Omental fat pad (tissue), 4 donors: Measurements from ENCODE around the gene COL4A4. TPM values are rescaled to one million over a fixed set of nuclear protein-coding genes. Genes with fewer than 3 reads are reported as not detected.

Source experiments
- ATAC-seq: fragments of 150-250 bp; one replicate; pipeline ENCODE4 v1.9.1; 2016; ENCODE audit warnings: mild to moderate bottlenecking, moderate library complexity; ENCODE audit not compliant: low FRiP score
- DNase-seq: peaks from one replicate; pipeline ENCODE4 v3.0.0-alpha.2; 2019; ENCODE audit warnings: low spot score
- CTCF ChIP-seq, 3 donors: fragments of 450-650 bp; IDR thresholded peaks; one replicate each; pipeline ENCODE4 v1.5.1; 2016 to 2017; ENCODE audit warnings: antibody characterized with exemption in 3 of 3, mild to moderate bottlenecking in 3 of 3, moderate library complexity in 2 of 3
- total RNA-seq, 4 donors: library from RNA; depleted of rRNA; stranded (reverse); fragments of >200 nt; gene quantifications; one replicate each; pipeline ENCODE4 v1.1.0, GENCODE V29; 2016

The COL4A4 gene
- total RNA-seq, 4 donors from 2014 or later = 0.38 to 1.9 (median 0.64) TPM

- DNase-seq (no peak), ATAC-seq (no peak)
- TF ChIP-seq CTCF (IDR thresholded peaks at IDR 0.05) = no peak
These were observed 185.0 kb downstream of the COL4A4 start for GRCh38 chr2:226979004-226979403.

DNA sequence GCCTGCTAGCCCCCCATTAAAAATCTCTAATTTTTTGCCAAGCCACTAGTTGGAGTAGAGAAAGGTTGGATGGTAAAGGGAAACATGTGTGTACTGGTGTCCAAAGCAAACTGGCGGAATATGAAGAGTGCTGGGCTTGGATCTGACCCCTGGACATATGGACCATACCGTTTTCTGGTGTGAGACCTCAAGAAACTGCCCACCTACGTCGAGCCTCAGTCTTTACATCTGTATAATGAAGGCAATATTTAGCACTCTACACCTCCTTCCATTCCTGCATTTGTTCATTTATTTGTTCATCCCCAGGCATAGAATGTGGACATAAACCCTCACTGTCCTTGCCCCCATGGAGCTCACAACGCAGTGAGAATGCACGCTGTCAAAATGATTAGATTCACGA, 185.7 kb downstream of the COL4A4 start:
- ATAC-seq (no peak), DNase-seq (no peak)
- no peak for TF ChIP-seq CTCF (IDR thresholded peaks at IDR 0.05)

GRCh38 chr2:226977775-226978190, 186.2 kb downstream of the COL4A4 start:
- TF ChIP-seq CTCF (IDR thresholded peaks at IDR 0.05) = no peak
- DNase-seq = no peak
- ATAC-seq = no peak

- ATAC-seq (no peak), DNase-seq (no peak)
- no peak for TF ChIP-seq CTCF (IDR thresholded peaks at IDR 0.05)
These were observed 190.2 kb downstream of the COL4A4 start for GRCh38 chr2:226973816-226974215.

DNA sequence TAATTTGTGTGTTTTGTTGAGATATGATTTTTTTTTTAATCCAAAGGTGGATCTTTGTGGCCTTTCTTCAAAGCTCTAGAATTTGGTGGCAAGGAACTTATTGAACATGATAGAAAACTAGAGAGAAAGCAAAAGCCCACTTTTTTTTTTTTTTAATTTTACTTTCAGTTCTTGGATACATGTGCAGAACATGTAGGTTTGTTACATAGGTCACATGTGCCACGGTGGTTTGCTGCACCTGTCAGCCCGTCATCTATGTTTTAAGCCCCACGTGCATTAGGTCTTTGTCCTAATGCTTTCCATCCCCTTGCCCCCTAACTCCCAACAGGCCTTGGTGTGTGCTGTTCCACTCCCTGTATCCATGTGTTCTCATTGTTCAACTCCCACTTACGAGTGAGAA, 192.2 kb downstream of the COL4A4 start:
- ATAC-seq = no peak
- TF ChIP-seq CTCF (IDR thresholded peaks at IDR 0.05) = no peak
- DNase-seq = no peak

DNA sequence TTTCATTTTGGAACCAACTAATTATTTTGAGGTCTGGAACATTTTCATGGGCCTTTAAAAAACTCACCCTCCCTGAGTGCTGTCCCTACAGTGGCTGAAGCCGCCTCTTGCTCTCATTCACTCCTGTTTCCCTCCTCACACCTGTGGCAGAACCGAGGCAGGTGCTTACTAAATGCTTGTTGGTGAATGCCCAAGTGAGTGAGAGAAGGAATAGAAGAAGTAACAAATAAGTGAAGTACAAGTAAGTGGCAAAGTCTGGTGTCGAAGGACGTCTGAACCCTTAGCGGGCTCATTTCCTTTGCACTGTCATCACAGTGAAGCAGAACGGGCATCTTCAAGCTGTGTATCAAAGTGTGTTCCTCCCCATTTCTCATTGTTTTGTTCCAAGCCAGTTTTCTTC, 192.9 kb downstream of the COL4A4 start:
- DNase-seq (no peak), ATAC-seq (no peak)
- no peak for TF ChIP-seq CTCF (IDR thresholded peaks at IDR 0.05)

DNA sequence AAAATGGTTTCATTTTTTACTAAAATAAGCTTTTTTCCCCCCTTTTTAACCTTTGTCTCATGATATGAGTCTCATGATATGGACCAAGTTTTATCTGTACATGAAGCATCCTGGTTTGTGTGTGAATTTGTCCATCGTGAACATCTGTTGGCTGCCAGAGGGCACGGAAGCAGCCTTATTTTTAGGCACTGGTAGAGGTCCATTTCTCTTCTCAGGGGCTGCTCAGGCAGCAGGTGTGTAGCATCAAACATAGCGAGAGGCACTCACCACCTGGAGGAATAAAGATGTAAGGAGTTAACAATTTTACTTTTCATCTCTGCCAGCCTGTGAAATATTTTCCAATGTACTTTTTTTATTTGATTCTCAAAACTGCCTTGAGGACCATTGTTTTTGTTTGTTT, 193.6 kb downstream of the COL4A4 start:
- no peak for ATAC-seq
- no peak for TF ChIP-seq CTCF (IDR thresholded peaks at IDR 0.05)
- DNase-seq = no peak
